B cell (primary cell): ENCODE results near the gene SEPTIN5. TPM values are rescaled to one million over a fixed set of nuclear protein-coding genes. Genes with fewer than 3 reads are reported as not detected.

Source experiments
- ATAC-seq: fragments of 200-7000 bp; cut with Tn5 transposase; one replicate; pipeline ENCODE4 v1.10.0; 2021; ENCODE audit warnings: low read depth, mild to moderate bottlenecking, moderate number of reproducible peaks, moderate library complexity
- CTCF ChIA-PET: fragments of 350-600 bp; sonication (Branson Sonifier 250); formaldehyde crosslinking; loops from one replicate; lab custom pipeline; 2021; ENCODE audit warnings: antibody characterized with exemption, inconsistent platforms; lab: Charles Lee
- POLR2A ChIA-PET: fragments of 350-600 bp; sonication (Branson Sonifier 250); formaldehyde crosslinking; loops from one replicate; lab custom pipeline; 2021; ENCODE audit warnings: antibody characterized with exemption; lab: Charles Lee
- DNase-seq: peaks from one replicate; pipeline ENCODE4 v3.0.0; 2013
- H2AFZ ChIP-seq: 2 replicates; pipeline ENCODE4 v1.6.1; 2012; ENCODE audit warnings: mild to moderate bottlenecking, low read depth, low read length; ENCODE audit not compliant: insufficient read depth, poor library complexity, severe bottlenecking
- H3K27ac ChIP-seq, 2 donors: 1 replicate in 1 of 2; 2 replicates in 1 of 2; pipeline ENCODE4 v1.5.1; 2012 to 2013; ENCODE audit warnings: low read length in 2 of 2, mild to moderate bottlenecking in 2 of 2, moderate library complexity in 1 of 2
- H3K27me3 ChIP-seq, 4 experiments: fragments of 200-600 bp in 1 of 4; sonication (generic) in 1 of 4; replicated peaks in 1 of 4; 1 replicate in 2 of 4; 2 replicates in 2 of 4; pipeline versions ENCODE4 v1.6.1 to v1.7.0; 2013 to 2016; ENCODE audit warnings: low read length in 3 of 4, mild to moderate bottlenecking in 2 of 4, mixed read lengths in 1 of 4, moderate library complexity in 1 of 4; ENCODE audit not compliant: insufficient read depth in 4 of 4, control insufficient read depth in 3 of 4; ENCODE audit errors: control extremely low read depth in 1 of 4
- H3K36me3 ChIP-seq, 2 experiments: replicated peaks in 1 of 2; 1 replicate in 1 of 2; 2 replicates in 1 of 2; pipeline versions ENCODE4 v1.6.1 to v1.7.1; 2013; ENCODE audit warnings: low read length in 1 of 2; ENCODE audit not compliant: insufficient read depth in 2 of 2, control insufficient read depth in 1 of 2; ENCODE audit errors: control extremely low read depth in 1 of 2, extremely low read depth in 1 of 2
- H3K4me1 ChIP-seq, 2 donors: fragments of 200-600 bp in 1 of 2; sonication (generic) in 1 of 2; 1 replicate in 1 of 2; 2 replicates in 1 of 2; pipeline versions ENCODE4 v1.5.1 to v1.6.1; 2013 to 2017; ENCODE audit warnings: low read length in 2 of 2; ENCODE audit not compliant: control insufficient read depth in 2 of 2, insufficient read depth in 2 of 2
- H3K4me2 ChIP-seq: replicated peaks from 2 replicates; pipeline ENCODE3; 2012; ENCODE audit warnings: mild to moderate bottlenecking, low read depth, low read length; ENCODE audit not compliant: poor library complexity, severe bottlenecking
- H3K4me3 ChIP-seq, 5 experiments: fragments of 200-600 bp in 1 of 5; sonication (generic) in 1 of 5; 1 replicate in 3 of 5; 2 replicates in 2 of 5; pipeline versions ENCODE4 v1.5.1 to v1.7.0; 2011 to 2016; ENCODE audit warnings: low read length in 4 of 5, mild to moderate bottlenecking in 4 of 5, low read depth in 2 of 5, control low read depth in 1 of 5, moderate library complexity in 1 of 5; ENCODE audit not compliant: insufficient read depth in 1 of 5; ENCODE audit errors: control extremely low read depth in 1 of 5, extremely low read depth in 1 of 5
- H3K79me2 ChIP-seq: fragments of 200-600 bp; sonication (generic); one replicate; pipeline ENCODE4 v1.6.0; 2016; ENCODE audit warnings: low read length; ENCODE audit not compliant: control insufficient read depth, insufficient read depth
- H3K9ac ChIP-seq: fragments of 200-600 bp; sonication (generic); 2 replicates; pipeline ENCODE4 v1.6.1; 2017; ENCODE audit warnings: mild to moderate bottlenecking, low read length, moderate library complexity
- H3K9me3 ChIP-seq, 3 donors: one replicate each; pipeline versions ENCODE4 v1.6.1 to v1.7.1; 2013; ENCODE audit warnings: low read length in 2 of 3; ENCODE audit not compliant: control insufficient read depth in 2 of 3, insufficient read depth in 1 of 3; ENCODE audit errors: control extremely low read depth in 1 of 3
- H4K20me1 ChIP-seq: 2 replicates; pipeline ENCODE4 v1.6.0; 2012; ENCODE audit warnings: mild to moderate bottlenecking, low read length; ENCODE audit not compliant: insufficient read depth, control insufficient read depth, poor library complexity, severe bottlenecking
- H3K27ac Mint-ChIP-seq: one replicate; pipeline ENCODE4 v1.8.0; 2021; ENCODE audit warnings: mixed read lengths
- H3K27me3 Mint-ChIP-seq: one replicate; pipeline ENCODE4 v1.8.0; 2021; ENCODE audit warnings: mixed read lengths
- H3K4me1 Mint-ChIP-seq: one replicate; pipeline ENCODE4 v1.8.0; 2021; ENCODE audit warnings: mixed read lengths
- H3K4me3 Mint-ChIP-seq: one replicate; pipeline ENCODE4 v1.8.0; 2021; ENCODE audit warnings: mixed read lengths
- H3K9me3 Mint-ChIP-seq: one replicate; pipeline ENCODE4 v1.8.0; 2022; ENCODE audit warnings: mixed read lengths; ENCODE audit not compliant: insufficient read depth
- EZH2 ChIP-seq: IDR thresholded peaks from 2 replicates; pipeline ENCODE4 v1.6.1; 2012; ENCODE audit warnings: borderline replicate concordance, low read depth, mild to moderate bottlenecking, moderate library complexity, low read length; ENCODE audit not compliant: insufficient read depth, poor library complexity, severe bottlenecking
- WGBS: methylation state at CpG from one replicate; pipeline ENCODE4 v1.1.5; 2013; ENCODE audit warnings: missing lambda C conversion rate; ENCODE audit not compliant: insufficient coverage; 5-methylcytosine and 5-hydroxymethylcytosine counted together
- intact Hi-C: fragments of 100-400 bp; cut with micrococcal nuclease; formaldehyde crosslinking; loops from one replicate; pipeline ENCODE4 v1.10.0; 2022
- polyA plus RNA-seq: library from polyadenylated mRNA; depleted of rRNA; stranded (reverse); fragments of >200 nt; gene quantifications from 2 replicates; pipeline ENCODE4 v1.2.3, GENCODE V29; 2012
- total RNA-seq, 2 donors: library from RNA; stranded (reverse); fragments of 120-200 nt in 1 of 2; gene quantifications; 1 replicate in 1 of 2; 2 replicates in 1 of 2; pipeline versions ENCODE4 v1.2.3 to v1.2.4, GENCODE V29; 2013 to 2022
- TF ChIP-seq, protein P1 (sequence below): fragments of 200-600 bp; IDR thresholded peaks from one replicate; pipeline ENCODE4 v1.8.0; 2022; ENCODE audit warnings: antibody characterized with exemption, mild to moderate bottlenecking

SEPTIN5 gene
- total and polyA plus RNA-seq, 2 donors (not counting 1 experiment from before 2014, with no cell fraction given), result 0.06 TPM; not detected in 1

DNA sequence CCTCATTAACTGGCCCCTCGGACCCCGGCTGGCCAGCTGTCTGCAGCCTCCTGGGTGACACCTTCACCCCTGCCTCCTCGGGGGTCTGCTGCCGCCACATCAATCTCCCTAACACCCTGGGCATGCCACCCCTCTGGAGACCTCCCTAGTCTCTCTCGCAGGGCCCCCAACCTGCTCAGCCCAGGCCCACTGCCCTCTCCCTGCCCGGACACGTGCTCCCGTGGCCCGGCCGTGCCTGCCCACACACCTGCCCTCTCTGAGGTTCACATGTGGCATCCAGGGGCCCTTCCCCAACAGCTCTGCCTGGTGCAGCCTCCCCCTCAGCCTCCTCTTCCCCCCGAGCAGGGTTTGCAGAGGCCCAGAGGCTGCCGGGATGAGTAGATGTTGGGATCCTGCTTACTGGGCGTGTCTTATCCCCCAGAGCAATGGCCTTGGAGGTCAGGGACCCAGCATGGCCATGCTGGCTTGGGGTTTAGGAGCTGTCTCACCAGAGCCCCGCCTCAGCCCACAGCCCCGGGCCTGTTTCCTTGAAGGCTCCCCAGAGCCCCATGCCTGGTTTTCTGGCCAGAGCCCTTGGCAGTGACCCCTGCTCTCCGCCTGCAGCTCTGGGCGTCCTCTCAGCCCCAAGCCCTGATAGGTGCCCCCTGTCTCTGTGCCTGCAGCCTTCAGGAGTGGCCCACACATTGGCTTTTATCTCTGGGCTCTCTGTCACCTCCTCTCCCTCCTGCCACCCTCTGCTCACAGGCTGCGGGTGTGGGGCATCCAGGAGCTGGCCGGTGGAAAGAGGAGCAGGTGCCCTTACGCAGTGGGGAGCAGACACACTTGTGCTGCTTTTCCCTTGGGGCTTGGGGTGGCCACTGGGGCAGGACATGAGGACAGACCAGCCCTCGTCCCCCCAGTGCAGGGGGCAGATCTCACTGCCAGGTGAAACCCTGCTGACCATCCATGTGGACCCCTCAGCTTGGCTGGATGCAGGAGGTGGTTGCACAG lies 25.7 kb upstream of the SEPTIN5 start:
- Histone ChIP-seq H2AFZ (no peak overlapping the region), H3K27ac (no peak overlapping the region), H3K4me2 (no peak overlapping the region), H3K9me3 (no peaks in the 10 kb centered on the region), H3K79me2 (no peaks in the 10 kb centered on the region), H3K27me3 (no peaks in the 10 kb centered on the region), H3K9ac (no peak overlapping the region), H4K20me1 (no peaks in the 10 kb centered on the region), H3K36me3 (no peaks in the 10 kb centered on the region), H3K4me1 (no peaks in the 10 kb centered on the region), H3K4me3 (no peak overlapping the region)
- TF ChIP-seq EZH2, result no peak
- TF ChIP-seq, protein P1, sequence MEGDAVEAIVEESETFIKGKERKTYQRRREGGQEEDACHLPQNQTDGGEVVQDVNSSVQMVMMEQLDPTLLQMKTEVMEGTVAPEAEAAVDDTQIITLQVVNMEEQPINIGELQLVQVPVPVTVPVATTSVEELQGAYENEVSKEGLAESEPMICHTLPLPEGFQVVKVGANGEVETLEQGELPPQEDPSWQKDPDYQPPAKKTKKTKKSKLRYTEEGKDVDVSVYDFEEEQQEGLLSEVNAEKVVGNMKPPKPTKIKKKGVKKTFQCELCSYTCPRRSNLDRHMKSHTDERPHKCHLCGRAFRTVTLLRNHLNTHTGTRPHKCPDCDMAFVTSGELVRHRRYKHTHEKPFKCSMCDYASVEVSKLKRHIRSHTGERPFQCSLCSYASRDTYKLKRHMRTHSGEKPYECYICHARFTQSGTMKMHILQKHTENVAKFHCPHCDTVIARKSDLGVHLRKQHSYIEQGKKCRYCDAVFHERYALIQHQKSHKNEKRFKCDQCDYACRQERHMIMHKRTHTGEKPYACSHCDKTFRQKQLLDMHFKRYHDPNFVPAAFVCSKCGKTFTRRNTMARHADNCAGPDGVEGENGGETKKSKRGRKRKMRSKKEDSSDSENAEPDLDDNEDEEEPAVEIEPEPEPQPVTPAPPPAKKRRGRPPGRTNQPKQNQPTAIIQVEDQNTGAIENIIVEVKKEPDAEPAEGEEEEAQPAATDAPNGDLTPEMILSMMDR, result no peak
- 90% methylated on average over 21 of the region's 21 CpGs for WGBS
- no peak for ATAC-seq
- ChIA-PET CTCF (no interaction called here), POLR2A (no interaction called here)
- intact Hi-C loops, result no loop called here
- Mint-ChIP-seq H3K27ac (no peak overlapping the region), H3K4me1 (no peaks in the 10 kb centered on the region), H3K27me3 (peaks cover 16% of the 10 kb centered on the region), H3K4me3 (no peak overlapping the region), H3K9me3 (no peaks in the 10 kb centered on the region)
- DNase-seq, result no peak

DNA sequence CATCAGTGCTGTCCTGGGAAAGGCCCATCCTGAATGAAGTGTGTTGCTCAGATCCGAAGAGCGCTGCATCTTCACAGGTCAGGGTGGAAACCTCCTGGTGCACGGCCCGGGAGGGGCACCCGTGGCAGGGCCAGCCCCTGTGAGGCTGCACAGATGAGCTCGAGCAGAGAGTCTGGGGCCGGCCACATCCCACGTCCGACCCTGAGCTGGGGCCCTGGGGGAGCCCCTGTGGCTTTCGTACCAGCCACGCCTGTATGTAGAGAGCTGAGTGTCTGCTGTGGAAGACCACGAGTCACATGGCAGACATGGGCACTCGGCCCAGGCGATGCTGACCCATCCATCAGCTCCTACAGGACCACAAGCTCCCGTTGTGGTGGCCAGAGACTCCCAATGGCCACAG lies 24.9 kb upstream of the SEPTIN5 start:
- intact Hi-C loops, result no loop called here

More for the DNA sequence above, 24.9 kb upstream of the SEPTIN5 start:
- Mint-ChIP-seq H3K9me3 (no peaks in the 10 kb centered on the region), H3K27ac (no peak overlapping the region), H3K4me3 (no peak overlapping the region), H3K4me1 (no peaks in the 10 kb centered on the region), H3K27me3 (peaks cover 16% of the 10 kb centered on the region)
- TF ChIP-seq, protein P1, result no peak
- TF ChIP-seq EZH2, result no peak
- H3K9me3 ChIP-seq, result no peaks in the 10 kb centered on the region
- H3K27me3 ChIP-seq, result no peaks in the 10 kb centered on the region
- no peaks in the 10 kb centered on the region for H3K79me2 ChIP-seq
- no peak overlapping the region for H3K27ac ChIP-seq
- no peaks in the 10 kb centered on the region for H3K36me3 ChIP-seq
- DNase-seq (no peak), ATAC-seq (no peak)
- CTCF ChIA-PET, result no interaction called here
- H3K4me1 ChIP-seq, result no peaks in the 10 kb centered on the region
- no peak overlapping the region for H2AFZ ChIP-seq
- WGBS, result 40% methylated on average over 15 of the region's 15 CpGs
- no peak overlapping the region for H3K4me2 ChIP-seq
- H3K9ac ChIP-seq, result no peak overlapping the region
- no peak overlapping the region for H3K4me3 ChIP-seq
- POLR2A ChIA-PET, result no interaction called here
- H4K20me1 ChIP-seq, result no peaks in the 10 kb centered on the region
